GM12878 (cell line): ENCODE data around the gene CALN1. TPM values are rescaled to one million over a fixed set of nuclear protein-coding genes. Genes with fewer than 3 reads are reported as not detected.

Source experiments
- ATAC-seq: fragments of 200-7000 bp; cut with Tn5 transposase; 3 replicates; pipeline ENCODE4 v1.9.1; 2020; ENCODE audit warnings: mild to moderate bottlenecking, moderate library complexity
- BruUV-seq: library from RNA; stranded (reverse); fragments of 400-500 nt; replicated peaks from 2 replicates; lab custom pipeline; 2021; lab: Mats Ljungman, UMichigan
- CTCF ChIA-PET: fragments of 300-600 bp; sonication (Branson Sonifier 250); formaldehyde crosslinking; extraction: SDS; loops from one replicate; lab custom pipeline; 2021; ENCODE audit warnings: inconsistent platforms; lab: Yijun Ruan, JAX
- POLR2A ChIA-PET: fragments of 350-600 bp; formaldehyde crosslinking; extraction: SDS; loops from one replicate; lab custom pipeline; 2021; ENCODE audit warnings: inconsistent platforms; lab: Charles Lee
- RAD21 ChIA-PET: fragments of 300-600 bp; sonication (Branson Sonifier 250); formaldehyde crosslinking; loops from one replicate; lab custom pipeline; 2023; ENCODE audit warnings: antibody characterized with exemption; ENCODE audit not compliant: unreplicated experiment; lab: Charles Lee
- SMC1A ChIA-PET: fragments of 300-600 bp; sonication (Branson Sonifier 250); formaldehyde crosslinking; loops from one replicate; lab custom pipeline; 2023; ENCODE audit not compliant: unreplicated experiment, uncharacterized antibody; lab: Charles Lee
- DNase-seq: peaks from one replicate; pipeline ENCODE4 v3.0.0-alpha.2; 2011; ENCODE audit warnings: low read depth, low spot score
- FAIRE-seq: peaks from 3 replicates; lab custom pipeline; 2011; peaks lifted over from hg19 to GRCh38; lab: Jason Lieb, UNC
- H2AFZ ChIP-seq: 2 replicates; pipeline ENCODE4 v1.6.0; 2011; ENCODE audit warnings: low read depth, low read length, control low read depth; ENCODE audit not compliant: control insufficient read depth
- H3K27ac ChIP-seq: 2 replicates; pipeline ENCODE4 v1.5.1; 2011; ENCODE audit warnings: control low read depth; ENCODE audit not compliant: control insufficient read depth, insufficient read depth
- H3K27me3 ChIP-seq, 2 experiments: replicated peaks in 1 of 2; 2 replicates each; pipeline versions ENCODE4 v1.6.0 to v1.6.1; 2011; ENCODE audit warnings: low read length in 1 of 2; ENCODE audit not compliant: control insufficient read depth in 2 of 2, insufficient read depth in 2 of 2
- H3K36me3 ChIP-seq, 2 experiments: 2 replicates each; pipeline ENCODE4 v1.5.1; 2011; ENCODE audit warnings: low read length in 1 of 2; ENCODE audit not compliant: control insufficient read depth in 2 of 2, insufficient read depth in 2 of 2
- H3K4me1 ChIP-seq: 2 replicates; pipeline ENCODE4 v1.6.1; 2011; ENCODE audit warnings: mild to moderate bottlenecking, low read length, moderate library complexity, mixed read lengths; ENCODE audit not compliant: control insufficient read depth, insufficient read depth
- H3K4me2 ChIP-seq: 2 replicates; pipeline ENCODE4 v1.6.0; 2011; ENCODE audit warnings: control low read depth; ENCODE audit not compliant: control insufficient read depth, insufficient read depth
- H3K4me3 ChIP-seq: fragments of 200-600 bp; sonication (generic); 2 replicates; pipeline ENCODE4 v1.5.1; 2016
- H3K79me2 ChIP-seq: 2 replicates; pipeline ENCODE4 v1.6.0; 2011; ENCODE audit warnings: low read length; ENCODE audit not compliant: control insufficient read depth, insufficient read depth
- H3K9ac ChIP-seq: 2 replicates; pipeline ENCODE4 v1.8.0; 2011; ENCODE audit warnings: low read length, control low read depth, mixed read lengths; ENCODE audit not compliant: control insufficient read depth, insufficient read depth
- H3K9me3 ChIP-seq: replicated peaks from 3 replicates; pipeline ENCODE4 v1.5.1; 2011; ENCODE audit warnings: mild to moderate bottlenecking, low read length; ENCODE audit not compliant: control insufficient read depth, insufficient read depth
- H4K20me1 ChIP-seq: 2 replicates; pipeline ENCODE4 v1.6.0; 2011; ENCODE audit not compliant: control insufficient read depth, insufficient read depth
- CUX1 ChIP-seq: IDR thresholded peaks from 2 replicates; pipeline ENCODE4 v1.6.1; 2012; ENCODE audit warnings: improper control_type of control experiment, low read depth, low read length; ENCODE audit not compliant: insufficient replicate concordance
- HDGF ChIP-seq: fragments of 450-650 bp; IDR thresholded peaks from 2 replicates; pipeline ENCODE4 v1.6.1; 2016; ENCODE audit warnings: antibody characterized with exemption
- PAX5 ChIP-seq: IDR thresholded peaks from 2 replicates; pipeline ENCODE4 v1.6.1; 2011; ENCODE audit warnings: low read depth, low read length, borderline replicate concordance
- SP1 ChIP-seq: IDR thresholded peaks from one replicate; pipeline ENCODE4 v1.6.1; 2011; ENCODE audit warnings: low read depth, low read length
- WGBS: methylation state at CpG from one replicate; pipeline ENCODE4 v1.1.6; 2016; ENCODE audit warnings: low lambda C conversion rate; ENCODE audit not compliant: insufficient replicate concordance, insufficient coverage; ENCODE audit errors: missing lambda C conversion rate; 5-methylcytosine and 5-hydroxymethylcytosine counted together
- in situ Hi-C: fragments of 300-500 bp; cut with MboI; formaldehyde crosslinking; loops from 9 replicates; pipeline ENCODE4 v1.14.3; 2018; ENCODE audit warnings: mixed read lengths
- intact Hi-C: fragments of 100-400 bp; cut with micrococcal nuclease; formaldehyde crosslinking; loops from one replicate; pipeline ENCODE4 v1.14.2; 2022; ENCODE audit not compliant: unreplicated experiment
- polyA plus RNA-seq, 11 experiments: library from polyadenylated mRNA; depleted of rRNA in 4 of 11; unstranded in 6 of 11; stranded (reverse) in 5 of 11; fragments of >200 nt; fragmentation: Nextera tagmentation in 4 of 11; fragmentation: Illumina TruSeq in 1 of 11; extraction: Ambion mirVana in 4 of 11; extraction: Trizol in 1 of 11; gene quantifications; 1 replicate in 1 of 11; 2 replicates in 10 of 11; pipeline versions ENCODE4 v1.2.1 to v1.2.3, GENCODE V29; 2011 to 2016; ENCODE audit warnings: inconsistent platforms in 2 of 11, missing spikeins in 2 of 11, low read depth in 1 of 11
- total RNA-seq, 4 experiments: library from RNA; depleted of rRNA in 3 of 4; stranded (reverse); fragments of >200 nt in 3 of 4; fragmentation: Illumina TruSeq in 1 of 4; extraction: Trizol in 1 of 4; gene quantifications; 2 replicates each; pipeline versions ENCODE4 v1.2.1 to v1.2.3, GENCODE V29; 2013 to 2021

Gene CALN1
- total and polyA plus RNA-seq, 10 of the 15 experiments (the other 5 are each of a cell fraction or from before 2014, with no cell fraction given) = 0.48 to 15.3 (median 1.6) TPM

- no peak for FAIRE-seq
- WGBS = 12% methylated on average over 3 of the region's 3 CpGs
- BruUV-seq = no TSS peak
These were observed 293.8 kb downstream of the CALN1 start for GRCh38 chr7:72118366-72118765.

More at GRCh38 chr7:72118366-72118765, 293.8 kb downstream of the CALN1 start:
- Histone ChIP-seq H3K4me3 (no peak overlapping the region), H4K20me1 (no peaks in the 10 kb centered on the region), H2AFZ (no peak overlapping the region), H3K4me1 (no peaks in the 10 kb centered on the region), H3K9ac (no peak overlapping the region), H3K36me3 (no peaks in the 10 kb centered on the region), H3K4me2 (no peak overlapping the region), H3K79me2 (no peaks in the 10 kb centered on the region), H3K27me3 (no peaks in the 10 kb centered on the region), H3K27ac (no peak overlapping the region), H3K9me3 (no peaks in the 10 kb centered on the region; the same call in 2 of the 3 replicates)
- in situ Hi-C loops (no loop called here), intact Hi-C loops (no loop called here)
- TF ChIP-seq HDGF (no peak), SP1 (no peak), CUX1 (no peak), PAX5 (no peak)
- CTCF ChIA-PET = no interaction called here
- SMC1A ChIA-PET = no interaction called here
- ATAC-seq (no peak), DNase-seq (no peak)
- RAD21 ChIA-PET = no interaction called here
- POLR2A ChIA-PET = no interaction called here
